ENCODE data around the gene SLC1A5.

DNA sequence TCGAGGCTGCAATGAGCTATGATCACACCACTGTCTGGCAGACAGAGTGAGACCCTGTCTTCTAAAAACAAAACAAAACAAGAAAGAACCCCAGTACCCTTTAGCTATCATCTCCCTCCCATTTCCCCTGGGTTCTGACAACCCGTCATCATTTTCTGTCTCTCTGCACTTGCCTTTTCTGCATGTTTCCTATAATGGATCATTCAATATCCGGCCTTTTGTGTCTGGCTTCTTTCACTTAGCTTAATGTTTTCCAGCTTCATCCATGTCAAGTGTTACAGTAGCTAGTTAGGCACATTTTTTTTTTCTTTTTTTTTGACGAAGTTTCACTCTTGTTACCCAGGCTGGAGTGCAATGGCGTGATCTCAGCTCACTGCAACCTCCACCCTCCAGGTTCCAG, 45.7 kb upstream of the SLC1A5 start:
- TF ChIP-seq, protein P1, sequence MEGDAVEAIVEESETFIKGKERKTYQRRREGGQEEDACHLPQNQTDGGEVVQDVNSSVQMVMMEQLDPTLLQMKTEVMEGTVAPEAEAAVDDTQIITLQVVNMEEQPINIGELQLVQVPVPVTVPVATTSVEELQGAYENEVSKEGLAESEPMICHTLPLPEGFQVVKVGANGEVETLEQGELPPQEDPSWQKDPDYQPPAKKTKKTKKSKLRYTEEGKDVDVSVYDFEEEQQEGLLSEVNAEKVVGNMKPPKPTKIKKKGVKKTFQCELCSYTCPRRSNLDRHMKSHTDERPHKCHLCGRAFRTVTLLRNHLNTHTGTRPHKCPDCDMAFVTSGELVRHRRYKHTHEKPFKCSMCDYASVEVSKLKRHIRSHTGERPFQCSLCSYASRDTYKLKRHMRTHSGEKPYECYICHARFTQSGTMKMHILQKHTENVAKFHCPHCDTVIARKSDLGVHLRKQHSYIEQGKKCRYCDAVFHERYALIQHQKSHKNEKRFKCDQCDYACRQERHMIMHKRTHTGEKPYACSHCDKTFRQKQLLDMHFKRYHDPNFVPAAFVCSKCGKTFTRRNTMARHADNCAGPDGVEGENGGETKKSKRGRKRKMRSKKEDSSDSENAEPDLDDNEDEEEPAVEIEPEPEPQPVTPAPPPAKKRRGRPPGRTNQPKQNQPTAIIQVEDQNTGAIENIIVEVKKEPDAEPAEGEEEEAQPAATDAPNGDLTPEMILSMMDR (IDR thresholded peaks at IDR 0.05) = no peak
- TF ChIP-seq POLR2A (IDR thresholded peaks at IDR 0.05) = no peak
